Stimulated activated CD4-positive, alpha-beta T cell treated with anti-CD3 and anti-CD28 coated beads, Interleukin-2, amount 100 ng/mL, for 4 hours (primary cell): ENCODE measurements around the gene NLGN1.

ENCODE experiments used
- DNase-seq: peaks from one replicate; pipeline ENCODE4 v3.0.0-alpha.2; 2020; ENCODE audit warnings: low read depth

Gene NLGN1

DNA sequence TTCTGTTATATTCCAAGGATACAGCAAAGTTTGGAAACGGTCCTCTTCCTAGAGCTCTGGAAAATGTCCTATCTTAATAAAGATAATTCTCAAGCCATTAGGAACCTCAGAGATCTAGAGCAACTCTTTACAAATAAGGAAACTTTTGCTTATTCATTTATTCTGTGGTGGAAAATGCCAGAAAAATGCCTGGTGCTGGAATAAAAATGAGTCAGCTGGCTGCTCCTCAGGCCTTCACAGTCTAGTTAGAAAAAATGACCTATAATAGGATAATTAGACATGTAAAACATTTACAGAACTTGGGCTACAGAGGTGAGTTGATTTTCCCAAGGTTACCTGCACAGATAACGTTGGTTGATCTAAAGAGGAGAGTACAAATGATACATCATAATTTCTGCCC lies 372.5 kb downstream of the NLGN1 start:
- DNase-seq: no peak

DNA sequence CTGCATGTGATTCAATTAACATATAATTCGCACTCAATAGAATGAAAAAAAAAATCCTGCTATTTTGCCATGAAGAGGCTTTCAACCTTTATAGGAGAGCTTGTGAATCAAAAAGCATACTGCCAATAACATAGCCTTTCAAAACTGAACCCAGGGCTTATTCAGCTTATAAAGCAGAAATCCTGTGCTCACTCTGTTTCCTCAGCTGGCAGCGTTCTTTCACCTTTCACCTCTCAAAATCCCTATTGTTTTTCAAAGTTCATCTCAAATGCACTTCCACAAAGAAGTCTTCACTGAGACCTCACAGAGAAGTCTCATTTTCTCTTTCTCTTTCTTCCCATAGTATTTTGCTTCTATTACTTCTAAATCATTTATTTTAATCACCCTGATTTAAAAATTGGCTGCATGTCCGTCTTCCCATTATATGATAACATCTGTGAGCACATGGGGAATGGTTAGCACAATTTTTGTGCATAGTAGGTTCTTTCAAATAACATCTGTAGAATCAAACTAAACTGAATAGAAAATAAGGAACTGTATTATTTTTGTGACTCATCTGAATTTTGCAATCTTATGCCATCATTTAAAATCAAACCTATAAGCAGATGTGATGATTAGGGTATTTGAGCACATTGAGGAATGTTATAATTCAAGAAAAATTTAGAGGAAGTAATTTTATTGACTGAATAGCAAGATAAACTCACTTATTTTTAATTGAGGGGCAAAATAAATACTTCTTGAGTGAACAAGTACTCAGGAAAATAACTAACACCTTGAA lies 373.4 kb downstream of the NLGN1 start:
- DNase-seq: no peak

DNA sequence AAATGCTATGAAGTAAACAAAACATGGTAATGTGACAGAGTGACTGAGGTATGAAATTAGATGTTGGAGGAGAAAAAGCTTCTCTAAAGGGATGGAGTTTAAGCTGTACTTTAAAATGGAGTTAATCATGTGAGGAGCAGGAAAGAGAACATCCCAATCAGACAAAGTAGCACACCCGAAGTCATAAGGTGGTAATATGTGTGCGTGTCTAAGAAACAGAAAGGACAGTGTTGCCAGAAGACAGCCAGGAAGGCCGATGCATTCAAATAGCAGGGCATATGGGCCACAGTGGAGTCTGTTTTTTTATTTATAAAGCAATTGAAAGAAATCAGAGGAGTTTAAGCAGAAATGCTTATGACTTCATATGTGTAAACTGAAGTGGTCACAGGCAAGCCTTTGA lies 376.3 kb downstream of the NLGN1 start:
- DNase-seq: no peak

DNA sequence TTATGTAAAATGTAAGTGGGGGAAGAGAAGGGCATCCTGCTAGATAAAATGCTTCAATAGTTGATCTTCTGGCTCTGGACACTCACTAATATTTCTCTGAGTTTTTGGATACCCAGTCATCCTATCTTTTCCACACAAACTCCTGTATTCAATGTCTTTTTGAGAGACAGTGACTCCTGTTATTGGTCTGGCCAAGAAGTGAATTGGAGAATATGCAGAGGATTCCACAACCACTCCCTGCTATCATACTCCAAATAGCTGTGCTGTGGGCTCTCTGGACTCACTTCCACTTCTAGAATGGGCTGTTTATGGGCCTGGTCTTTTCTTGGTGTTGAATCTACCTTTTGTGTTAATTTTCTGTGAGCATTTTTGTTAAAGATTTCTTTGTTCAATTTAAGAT lies 376.8 kb downstream of the NLGN1 start:
- no peak for DNase-seq

DNA sequence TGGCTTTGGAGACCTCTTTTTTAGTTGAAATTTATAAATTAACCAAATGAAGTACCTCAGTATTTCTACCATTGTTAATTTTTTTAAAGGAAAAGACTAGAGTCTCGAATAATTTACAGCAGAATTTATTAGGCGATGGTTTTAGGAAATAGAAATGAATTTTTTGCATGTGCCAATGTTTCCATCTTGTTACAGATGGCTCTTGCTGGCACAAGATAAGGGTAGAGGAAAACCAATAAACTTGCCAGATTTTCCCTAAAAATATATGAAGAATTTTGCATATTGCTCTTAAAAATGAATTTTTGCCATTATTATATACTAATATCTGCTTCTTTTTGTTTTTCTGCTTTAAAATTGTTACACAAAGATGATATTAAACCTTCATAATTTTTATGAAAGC lies 380.7 kb downstream of the NLGN1 start:
- DNase-seq: no peak

DNA sequence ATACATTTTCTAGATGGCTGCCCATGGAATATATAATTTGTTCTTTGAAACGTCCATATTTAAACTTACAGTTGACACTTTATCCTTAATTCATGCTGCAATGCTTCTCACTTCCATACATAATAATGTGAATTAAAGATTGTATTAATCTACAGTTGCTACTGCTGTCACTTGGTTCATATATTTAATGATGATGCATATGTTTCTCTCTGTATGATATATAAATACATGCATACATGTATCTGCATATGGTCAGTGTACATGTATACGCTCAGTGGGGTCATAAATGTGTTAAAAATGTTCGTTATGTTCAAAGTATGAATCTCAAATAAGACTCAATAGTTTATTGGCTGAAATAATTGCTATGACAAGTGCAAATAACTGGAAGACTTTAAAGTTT lies 382.5 kb downstream of the NLGN1 start:
- no peak for DNase-seq

DNA sequence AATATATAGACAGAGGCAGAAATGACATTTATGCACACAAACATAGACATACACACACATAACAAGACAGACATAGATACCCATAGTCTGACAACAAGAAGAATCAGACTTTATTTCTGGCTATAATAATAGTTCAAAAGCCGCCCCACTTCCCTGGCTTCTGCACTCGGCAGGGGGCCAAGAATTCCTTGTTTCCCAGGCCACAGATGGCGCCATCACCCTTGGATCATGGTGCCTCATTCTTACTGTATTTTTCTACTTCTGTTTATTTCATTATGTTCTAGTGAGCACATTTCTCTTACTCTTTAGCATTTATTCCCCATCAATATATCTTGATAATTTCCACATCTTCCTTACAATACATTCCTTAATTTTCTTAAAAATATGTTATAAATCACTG lies 387.5 kb downstream of the NLGN1 start:
- no peak for DNase-seq

DNA sequence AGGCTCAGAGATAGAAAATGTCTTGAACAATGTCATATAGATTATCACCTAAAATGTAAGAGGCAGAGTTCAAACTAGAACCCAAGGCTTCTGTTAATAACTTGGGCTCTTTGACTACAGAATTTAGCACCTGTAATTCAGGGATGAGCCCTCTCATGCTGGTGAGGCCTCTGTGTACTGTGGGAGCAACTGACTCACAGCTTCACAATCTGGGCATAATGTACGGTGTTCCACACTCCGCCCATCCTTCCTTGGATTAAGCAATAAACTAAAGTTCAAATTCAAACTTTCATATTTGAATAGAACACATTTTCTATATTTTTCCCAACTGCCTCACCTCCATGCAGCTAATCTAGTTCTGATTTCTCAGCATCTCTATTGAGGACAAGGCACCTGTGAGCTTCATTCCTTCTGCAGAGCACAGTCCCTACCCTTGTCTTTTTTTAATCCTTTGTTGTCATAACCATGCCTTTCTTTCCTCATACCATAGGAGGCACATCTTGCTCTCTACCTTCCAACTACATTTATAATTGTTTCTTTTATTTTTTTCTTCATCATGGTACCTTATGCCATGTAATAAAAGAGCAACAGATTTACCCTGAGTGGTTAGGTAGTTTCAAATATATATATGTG lies 392.1 kb downstream of the NLGN1 start:
- DNase-seq: no peak

DNA sequence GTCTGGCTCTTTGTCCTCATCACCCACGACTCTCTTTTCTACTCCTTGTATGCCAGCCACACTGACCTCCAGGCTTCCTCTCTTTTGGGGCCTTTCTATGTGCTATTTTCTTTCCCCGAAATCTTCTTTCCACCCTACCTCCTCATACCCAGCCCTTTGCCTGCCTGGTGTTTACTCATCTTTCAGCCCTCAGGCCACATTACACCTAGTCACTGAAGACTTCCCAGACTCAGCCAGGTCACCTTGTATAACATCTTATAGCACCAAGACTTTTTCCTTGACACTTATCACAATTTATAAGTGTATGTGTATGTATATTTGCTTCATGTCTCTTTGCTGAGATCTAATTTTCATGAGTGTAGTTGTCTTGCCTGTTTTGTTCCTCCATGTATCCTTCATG lies 396.4 kb downstream of the NLGN1 start:
- DNase-seq: no peak

DNA sequence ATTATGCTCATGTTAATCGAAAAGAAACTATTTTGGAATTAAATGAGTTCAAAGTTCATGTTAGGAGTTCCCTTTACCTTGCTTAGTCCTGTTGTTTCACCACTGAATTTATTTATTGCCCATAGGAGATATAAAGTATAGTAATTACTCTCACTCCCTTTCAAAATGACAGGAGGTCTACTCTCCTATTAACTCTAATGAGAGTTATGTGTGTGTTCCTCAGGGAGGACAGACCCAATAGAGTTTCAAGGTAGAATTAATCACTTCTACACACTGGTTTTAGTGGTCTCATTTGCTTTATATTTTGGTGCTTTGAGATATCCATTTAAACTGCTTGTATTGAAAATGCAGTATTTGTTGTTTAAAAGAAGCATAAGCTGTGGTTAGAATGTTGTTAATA lies 398.9 kb downstream of the NLGN1 start:
- no peak for DNase-seq

DNA sequence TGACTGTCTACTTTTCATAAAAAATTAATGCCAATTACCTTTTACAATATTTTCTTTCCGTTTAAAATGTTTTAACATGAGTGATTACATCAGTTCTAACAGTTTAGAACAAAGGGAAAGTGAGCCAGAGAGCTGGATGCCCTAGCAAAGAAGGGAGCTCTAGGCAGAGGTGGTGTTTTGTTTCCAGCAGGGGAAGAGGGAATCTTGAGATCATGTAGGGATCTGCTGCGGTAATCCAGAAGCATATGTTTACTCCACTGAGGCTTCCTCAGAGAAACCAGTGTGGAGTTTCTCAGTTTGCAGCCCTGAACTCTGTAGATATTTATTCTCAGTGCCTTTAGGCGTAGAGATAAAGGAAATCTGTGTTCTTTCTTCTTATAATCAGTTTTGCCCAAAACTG lies 399.3 kb downstream of the NLGN1 start:
- DNase-seq: no peak

DNA sequence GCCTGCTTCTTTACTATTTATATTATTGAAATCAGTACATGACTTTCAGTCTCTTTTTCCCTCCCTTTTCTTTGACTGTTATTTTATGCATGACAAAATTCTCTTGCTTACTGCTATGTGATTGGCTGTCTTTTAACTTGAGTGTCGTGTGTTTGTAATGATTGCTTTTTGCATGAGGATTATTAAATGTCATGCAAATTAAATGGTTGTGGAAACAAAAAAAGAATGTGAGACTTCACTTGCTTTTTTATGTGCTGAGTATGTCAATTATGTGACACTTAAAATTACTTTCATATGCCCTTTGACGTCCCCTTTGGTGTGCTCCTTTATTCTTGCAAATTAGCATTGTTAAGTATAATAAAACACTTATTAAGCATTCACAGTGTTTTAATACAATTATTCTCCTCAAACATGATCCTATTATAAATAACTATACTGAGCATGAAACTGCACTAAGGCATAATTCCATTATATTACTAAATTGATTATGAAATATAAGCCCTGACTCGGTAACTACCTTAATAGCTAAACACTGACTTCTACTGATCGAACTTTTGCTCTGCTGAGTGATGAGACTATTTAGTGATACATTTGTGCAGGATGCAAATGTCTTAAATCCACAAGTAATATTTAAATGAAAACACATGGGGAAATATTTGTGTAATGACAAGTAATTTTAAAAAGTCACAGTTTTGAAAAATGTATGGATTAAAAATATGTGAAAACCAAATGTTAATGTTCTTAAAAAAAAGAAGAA lies 401.7 kb downstream of the NLGN1 start:
- no peak for DNase-seq

DNA sequence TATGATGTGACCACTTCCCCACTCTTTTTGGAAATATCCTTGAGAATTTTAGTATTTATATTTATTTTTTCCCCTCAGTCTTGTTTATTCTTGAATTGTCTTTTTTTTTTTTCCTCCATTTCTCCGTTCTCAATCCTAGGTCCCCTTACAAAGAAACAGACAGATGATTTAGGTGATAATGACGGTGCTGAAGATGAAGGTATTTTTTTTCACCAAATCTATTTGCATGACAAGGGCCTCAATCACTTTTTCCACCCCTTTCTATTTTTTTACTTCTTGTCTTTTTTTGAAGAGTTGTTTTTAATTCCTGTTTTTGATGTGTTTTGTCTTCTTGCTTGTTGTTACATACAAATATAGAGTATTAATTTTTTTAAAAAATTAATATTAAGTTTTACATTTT lies 402.6 kb downstream of the NLGN1 start:
- DNase-seq: no peak

DNA sequence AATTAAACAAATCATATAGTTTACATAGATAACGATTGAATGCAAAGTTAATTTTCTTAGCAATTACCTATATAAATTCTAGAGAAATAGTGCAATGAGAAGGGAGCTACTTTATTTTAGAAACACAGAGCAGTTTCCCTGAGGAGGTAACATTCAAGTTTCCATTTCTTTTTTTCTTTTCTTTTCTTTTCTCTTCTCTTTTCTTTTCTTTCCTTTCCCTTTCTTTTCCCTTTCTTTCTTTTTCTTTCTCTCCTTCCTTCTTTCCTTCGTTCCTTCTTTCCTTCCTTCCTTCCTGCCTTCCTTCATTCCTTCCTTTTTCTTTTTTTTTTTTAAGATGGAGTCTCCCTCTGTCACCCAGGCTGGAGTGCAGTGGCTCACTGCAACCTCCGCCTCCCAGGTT lies 417.3 kb downstream of the NLGN1 start:
- no peak for DNase-seq

DNA sequence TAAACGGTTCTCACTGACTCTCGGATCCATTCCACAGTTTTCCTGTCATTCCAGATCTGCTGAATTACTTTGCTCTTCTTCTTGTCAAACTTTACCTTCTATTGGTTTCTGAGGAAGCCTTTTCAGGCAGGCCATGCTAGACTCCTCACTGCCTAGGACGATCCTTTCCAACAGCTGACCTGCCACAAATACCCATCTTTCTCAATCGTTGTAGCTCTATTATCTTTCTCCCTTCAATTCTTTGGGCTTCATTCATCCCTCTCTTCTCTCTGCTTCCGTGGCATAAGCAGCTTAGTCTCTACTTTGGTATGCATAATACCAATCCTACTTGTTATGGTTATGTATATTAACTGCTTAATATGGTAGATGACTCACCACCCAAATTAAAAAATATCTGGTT lies 421.8 kb downstream of the NLGN1 start:
- no peak for DNase-seq

DNA sequence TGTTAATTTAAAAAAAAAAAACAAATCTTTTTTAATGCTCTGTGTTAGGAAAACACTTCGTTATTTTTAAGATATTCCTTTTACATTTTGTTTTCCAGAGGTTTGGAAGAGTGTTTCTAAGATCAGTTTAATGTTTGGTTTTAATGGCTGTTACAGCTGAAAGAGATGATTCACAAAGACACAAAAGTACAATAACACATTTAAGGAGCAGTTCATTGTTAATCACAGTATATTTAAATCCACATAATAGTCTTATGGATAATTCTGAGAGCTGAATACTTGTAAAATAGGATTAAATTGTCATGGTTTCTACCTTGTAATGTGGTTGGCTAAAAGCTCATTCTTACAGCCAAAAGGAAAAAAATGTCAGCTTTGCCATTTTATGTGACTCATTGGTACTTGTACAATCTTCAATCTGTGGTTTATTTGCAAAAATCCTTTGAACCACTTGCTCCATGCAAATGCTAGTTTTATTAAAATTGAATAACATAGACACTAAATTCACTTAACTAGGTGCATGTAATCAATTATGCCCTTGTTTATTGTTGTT lies 426.4 kb downstream of the NLGN1 start:
- DNase-seq: no peak

DNA sequence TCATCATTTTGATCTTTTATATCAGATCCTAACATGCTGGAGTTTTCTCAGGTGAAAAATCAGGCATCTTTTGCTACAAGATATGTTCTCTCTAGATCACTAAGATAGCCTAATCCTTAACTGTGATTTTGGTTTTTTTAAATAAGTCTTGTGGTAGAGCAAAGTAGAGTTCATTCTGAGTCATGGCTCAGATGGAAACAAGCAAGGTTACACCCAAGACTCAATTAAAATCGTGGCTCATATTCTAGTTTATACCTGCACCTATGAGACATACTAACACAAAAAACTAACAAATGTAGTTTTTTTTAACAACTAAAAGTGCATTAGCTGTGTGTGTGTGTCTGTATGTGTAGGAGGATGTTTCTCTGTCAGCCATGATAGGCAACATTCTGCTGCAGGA lies 428.2 kb downstream of the NLGN1 start:
- no peak for DNase-seq

DNA sequence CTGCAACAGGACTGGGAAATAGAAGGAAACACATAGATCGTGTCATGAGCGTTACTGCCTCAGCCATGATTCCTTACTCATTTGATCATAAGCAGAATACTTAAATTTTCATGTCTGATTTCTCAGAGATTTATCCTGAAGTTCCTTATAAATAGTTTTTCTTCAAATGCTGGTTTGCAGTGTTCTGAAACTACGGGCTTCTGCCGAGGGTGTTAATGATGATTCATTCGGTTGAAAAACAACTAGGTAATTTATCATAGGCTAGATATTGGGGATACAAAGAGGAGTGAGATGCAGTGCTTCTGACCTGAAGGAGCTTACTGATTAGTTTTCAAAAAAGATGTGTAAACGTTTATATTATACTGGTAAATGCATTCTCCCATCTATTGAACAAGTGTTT lies 428.9 kb downstream of the NLGN1 start:
- DNase-seq: no peak

DNA sequence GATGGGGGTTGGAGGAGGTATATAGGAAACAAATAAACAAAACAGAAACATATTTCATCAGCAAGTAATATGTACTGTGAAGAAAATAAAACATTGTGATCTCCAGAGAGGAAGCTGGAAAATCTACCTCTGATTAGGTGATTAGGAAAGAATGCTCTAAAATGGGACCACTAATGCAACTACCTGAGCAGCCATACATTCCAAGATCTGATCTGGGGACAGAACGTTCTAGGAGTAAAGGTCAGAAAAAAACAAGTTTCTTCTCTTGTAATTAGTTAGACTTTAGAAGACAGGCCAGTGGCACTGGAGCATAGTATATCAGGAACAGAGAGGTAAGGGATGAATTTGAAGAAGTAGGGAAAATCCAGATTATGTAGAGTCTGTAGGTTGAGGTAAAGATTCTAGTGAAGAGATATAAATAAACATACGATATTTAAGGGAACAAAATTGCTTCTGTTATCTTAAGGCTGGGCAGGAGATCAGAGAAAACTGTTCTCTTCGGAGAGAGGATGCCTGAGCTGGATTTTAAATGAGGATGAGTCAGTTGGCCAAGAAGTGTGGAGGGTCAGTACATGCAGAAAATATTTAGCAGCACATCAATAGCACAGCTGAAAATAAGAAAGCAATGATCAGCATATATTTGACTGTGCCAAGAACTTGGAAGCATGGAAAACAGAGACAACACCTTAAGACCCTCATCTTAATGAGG lies 429.5 kb downstream of the NLGN1 start:
- DNase-seq: no peak

DNA sequence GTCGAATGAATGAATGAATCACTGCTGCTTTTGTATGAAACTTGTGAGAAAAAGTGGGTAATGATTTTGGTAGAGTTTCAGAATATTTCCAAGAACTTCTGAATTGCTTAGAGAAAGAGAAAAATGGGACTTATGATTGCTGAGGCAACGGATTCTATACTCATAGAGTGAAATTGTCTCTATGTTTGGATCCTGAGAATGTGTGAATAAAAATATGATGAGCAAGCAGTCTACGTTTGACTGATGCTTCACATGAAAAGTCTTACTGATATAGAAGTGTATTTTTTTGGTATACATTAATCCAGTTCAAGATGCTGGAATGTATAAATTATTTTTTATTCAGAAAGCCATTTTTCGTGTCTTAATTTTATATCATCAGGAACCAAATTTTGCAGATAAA lies 441.1 kb downstream of the NLGN1 start:
- no peak for DNase-seq

DNA sequence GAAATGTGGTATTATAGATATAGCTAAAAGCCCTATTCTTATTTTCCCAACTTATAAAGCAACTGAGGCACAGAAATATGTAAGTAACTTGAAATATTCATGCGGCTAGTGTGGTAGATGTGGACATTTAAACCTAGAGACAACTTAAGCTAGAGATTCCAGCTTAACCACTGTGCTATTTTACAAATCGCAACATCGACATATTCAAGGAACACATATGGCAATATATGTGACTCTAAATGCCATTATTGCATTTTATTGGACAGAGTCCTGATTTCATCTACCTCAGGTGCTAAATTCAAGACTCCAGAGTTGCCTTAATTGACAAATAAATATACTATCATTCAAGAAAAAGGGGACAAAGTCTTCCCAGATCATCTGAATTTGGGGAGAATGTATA lies 442.3 kb downstream of the NLGN1 start:
- no peak for DNase-seq

DNA sequence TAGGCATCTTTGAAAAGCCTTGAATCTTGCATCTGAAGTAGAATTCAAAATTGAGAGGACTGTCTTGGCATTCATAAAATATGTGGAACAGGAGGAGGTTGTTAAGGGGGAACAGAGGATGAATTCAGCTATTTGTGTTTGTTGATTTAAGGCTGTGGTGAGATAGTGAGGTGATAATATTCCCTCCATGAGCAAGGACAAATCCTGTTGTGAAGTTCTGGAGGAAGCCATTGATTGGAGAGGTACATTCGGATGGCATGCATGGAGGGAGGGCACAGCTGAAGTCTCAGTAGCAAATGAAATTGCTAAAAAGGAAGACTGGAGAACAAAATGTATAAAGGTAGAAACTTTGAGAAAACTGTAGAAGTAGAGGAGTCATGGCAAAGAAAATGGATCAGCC lies 443.8 kb downstream of the NLGN1 start:
- no peak for DNase-seq
